Kidney tubule cell (primary cell): ENCODE data around the gene SIAH3.
"Not testable (repeated sequence)": the region's sequence is repeated elsewhere in the genome, so short reads cannot be mapped to it uniquely, and the experiment has no call there.

Experiments used
- DNase-seq: peaks from one replicate; pipeline ENCODE4 v3.0.0-alpha.2; 2018; ENCODE audit warnings: low spot score

The SIAH3 gene

GRCh38 chr13:45782327-45783045, 69.1 kb downstream of the SIAH3 start:
- no peak for DNase-seq

DNA sequence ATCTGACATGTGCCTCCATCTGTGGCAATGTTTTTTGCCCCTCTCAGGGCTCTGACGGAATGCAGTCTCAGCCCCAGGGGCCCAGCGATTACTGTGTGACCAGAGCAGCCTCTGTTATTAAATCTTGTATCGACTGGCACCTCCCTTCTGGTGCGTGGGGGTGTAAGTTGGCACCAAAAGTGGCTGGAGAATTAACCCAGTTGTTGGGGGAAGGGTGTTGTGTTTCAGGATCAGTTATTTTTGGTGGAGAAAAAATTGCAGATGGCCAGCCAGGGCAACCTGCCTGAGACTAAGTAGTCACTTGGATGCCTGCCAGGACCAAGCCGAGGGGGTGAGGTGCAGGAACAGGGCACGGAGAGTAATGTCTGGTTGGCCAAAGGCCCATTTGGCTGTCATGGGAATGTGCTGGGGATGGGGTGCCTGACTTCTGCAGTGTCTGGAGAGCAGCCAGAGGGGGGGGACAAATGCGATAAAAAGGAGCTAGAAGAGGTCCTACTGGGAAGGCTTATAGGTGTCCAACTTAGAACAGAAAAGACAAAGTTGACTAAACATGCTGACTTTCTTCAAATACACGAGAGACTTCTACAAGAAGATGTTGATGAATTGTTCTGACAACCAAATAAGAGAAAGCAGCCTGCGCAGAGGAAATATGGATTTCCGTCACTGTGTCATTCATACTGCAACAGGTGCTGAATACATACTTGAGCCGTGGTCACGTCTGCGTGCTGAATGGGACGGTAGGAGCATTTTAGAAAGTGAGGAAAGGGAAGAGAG, 69.8 kb downstream of the SIAH3 start:
- DNase-seq: peak; percentile 73

DNA sequence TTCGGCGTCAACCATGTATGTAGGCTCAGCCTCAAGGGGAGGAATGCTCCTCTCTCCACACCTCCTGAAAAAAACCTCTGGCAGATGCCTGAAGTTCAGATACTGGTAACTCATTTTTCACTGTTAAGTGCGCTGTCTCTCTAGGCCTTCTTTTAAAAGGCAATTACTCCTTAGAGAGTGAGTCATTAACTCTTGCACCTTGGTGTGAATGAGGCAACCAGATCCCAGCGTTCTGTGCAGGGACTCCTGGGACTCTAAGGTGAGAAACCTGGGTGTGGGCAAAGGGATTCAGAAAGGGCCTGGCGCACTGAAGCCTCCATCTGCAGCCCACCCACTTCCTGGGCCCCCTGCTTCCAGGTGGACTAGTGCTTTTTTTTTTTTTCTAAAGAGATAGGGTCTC, 71.7 kb downstream of the SIAH3 start:
- DNase-seq: no peak

DNA sequence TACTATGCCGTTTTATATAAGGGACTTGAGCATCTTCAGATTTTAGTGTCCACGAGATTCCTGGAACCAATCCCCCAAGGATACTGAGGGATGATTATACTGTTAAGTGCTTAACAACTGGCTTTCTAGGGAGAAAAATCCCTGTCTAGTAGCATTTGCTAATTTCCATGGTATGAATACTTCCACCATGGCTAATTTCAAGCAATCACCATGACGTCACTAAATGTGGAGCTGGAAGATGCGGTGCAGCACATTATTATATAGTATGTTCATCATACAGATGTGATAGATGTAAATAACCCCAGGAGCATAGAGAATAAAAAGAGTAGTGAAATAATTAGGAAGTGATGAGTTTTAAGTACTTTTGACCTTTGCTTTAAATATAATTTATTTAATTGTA, 72.7 kb downstream of the SIAH3 start:
- DNase-seq: no peak

GRCh38 chr13:45776748-45777147, 74.8 kb downstream of the SIAH3 start:
- no peak for DNase-seq

DNA sequence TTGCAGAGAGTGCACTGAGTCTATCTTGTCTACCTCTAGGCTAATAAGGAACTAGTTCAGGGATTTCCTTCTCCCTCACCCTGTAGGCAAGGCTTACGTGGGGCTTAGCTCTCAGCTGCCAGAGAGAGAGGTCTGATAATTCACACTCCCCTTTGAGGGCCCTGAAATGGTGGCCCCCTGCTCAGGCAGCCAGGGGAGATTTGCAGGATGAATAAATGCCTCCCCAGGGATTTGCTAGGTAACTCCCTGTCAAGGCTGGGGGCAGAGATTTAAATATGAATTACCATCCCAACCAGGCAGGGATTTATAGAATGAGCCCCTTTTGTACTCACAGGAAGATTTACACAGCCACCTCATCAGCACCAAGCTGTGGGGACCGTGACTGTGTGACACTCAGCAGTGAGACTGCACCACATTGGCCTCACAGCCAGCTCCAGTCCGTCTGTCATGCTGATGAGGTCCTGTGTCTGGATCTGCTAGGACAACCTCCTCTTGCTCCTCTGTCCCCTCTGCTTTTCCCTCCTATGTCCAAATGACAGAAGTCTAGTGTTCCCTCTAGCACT, 76.1 kb downstream of the SIAH3 start:
- DNase-seq: no peak

DNA sequence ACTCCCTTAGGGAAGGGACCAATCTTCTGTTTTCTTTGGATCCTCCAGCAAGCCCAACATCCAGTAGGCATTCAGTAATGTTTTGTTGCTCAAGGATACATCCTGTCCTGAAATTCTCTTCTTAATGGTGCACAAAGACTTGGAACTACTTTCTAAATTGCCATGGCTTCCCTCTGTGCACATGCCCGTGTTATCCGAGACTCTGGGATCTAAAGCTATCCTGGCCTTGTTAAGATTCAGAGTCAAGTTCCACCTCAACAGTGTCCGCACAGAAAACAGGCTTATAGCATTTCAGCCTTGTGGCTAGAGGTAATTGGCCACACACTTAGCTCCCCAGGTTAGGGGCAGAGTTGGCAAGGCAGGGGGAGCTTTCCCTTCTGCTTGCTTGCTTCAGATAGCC, 77.6 kb downstream of the SIAH3 start:
- no peak for DNase-seq

DNA sequence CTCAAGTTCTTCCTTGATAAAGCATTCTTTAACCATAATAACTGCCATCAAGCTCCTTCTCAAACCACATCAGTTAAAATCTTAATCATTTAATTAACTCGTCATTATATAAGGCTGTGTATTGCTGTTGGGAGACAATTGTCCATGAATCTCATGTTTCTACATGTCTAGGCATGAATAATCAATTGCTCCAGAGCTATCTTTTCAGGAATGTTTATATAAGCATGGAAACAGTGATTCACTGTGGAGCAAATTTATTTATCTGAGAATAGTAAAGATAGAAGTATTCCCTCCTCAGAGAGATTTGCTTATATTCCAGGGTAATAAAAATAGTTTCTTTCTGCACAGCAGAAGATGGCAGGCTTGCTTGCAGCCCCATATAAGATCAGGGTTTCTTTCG, 78.3 kb downstream of the SIAH3 start:
- DNase-seq: no peak

GRCh38 chr13:45770886-45771285, 80.7 kb downstream of the SIAH3 start:
- DNase-seq: no peak

DNA sequence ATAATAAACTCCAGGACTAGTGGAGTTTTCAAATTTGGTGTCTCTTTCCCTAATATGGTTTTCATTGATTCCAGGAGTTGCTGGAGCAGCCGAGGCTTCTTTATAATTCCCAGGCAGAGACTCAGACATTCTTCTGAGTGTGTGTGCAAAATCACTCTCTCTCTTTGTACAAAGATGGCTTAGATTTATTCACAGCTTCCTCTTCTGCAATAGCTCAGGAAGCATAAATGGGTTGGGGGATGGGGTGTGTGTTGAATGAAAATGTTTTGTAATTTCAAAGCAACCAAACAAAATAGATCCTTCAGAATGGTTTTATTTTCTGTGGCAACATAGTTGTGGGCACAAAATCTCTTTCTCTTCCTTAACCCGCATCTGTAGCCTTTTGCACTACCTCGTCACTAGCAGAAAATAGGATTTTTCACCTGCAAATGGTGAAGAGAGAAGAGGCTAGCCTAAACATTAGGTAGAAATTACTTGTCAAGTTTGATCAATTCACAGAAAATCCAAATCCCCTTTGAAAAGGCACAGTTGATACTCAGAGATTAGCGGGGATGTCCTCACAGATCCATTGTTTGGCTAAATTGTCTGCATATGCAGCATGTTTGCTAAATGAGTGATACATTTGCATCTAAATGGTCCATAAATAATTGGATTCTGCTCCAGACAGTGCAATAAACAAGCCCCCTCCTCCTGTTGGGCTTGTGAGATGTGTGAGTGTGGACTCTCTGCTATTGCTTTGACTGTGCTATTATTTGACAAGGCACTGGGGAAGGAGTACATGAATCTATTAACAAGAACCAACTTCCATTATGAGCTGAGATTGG, 82.7 kb downstream of the SIAH3 start:
- no peak for DNase-seq

DNA sequence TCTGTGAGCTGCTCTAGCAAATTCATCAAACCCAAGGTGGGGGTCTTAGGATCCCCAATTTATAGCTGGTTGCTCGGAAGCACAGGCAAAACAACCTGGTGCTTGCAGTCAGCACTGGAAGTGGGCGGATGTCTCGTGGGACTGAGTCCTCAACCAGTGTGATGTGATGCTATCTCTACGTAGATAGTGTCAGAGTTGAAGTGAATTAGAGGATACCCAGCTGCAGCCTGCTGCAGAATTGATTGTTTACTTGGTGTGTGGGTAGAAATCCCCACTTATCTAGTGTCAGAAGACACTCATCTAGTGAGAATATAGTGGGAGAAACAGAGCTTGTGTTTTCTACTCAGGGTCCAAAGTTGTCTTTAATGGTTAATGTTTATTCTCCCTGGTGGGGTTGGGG, 86.1 kb downstream of the SIAH3 start:
- DNase-seq: no peak

DNA sequence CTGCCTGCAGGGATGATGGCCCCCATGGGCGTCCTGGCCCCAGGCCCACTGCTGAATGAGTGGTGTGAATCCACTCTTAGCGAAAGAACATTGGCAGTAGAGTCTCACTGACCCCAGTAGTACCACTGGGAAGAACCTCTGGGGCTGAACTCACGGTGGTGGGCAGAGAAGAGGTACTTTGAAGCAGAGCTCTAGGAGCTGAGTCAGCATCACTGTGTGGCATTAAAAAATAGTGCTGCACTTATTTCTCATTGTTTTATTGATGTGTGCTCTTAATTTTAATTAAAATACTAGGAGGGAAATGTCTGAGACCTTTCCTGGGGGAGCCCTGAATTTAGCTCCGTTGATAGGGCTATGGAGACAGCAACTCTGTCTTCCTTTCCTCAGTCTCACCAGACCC, 88.1 kb downstream of the SIAH3 start:
- no peak for DNase-seq

DNA sequence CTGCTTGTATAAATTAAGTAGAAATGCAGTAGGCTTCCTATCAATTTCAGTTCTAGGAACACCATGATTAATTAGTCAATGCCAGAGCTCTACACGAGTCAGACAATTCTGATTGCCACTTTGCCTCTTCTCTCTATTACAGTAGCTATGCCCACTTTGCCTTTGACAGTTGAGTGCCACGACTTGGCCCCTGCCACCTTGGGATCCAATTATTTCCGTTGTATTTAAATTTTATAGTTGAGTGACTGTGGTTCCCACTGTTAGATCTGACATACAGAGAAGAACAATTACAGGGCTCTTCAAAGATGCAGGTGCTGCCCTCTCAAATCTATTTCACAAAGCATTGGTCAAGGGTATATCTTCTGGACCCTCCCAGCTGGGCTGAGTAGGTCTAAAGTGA, 94.0 kb downstream of the SIAH3 start:
- DNase-seq: not testable (repeated sequence)

DNA sequence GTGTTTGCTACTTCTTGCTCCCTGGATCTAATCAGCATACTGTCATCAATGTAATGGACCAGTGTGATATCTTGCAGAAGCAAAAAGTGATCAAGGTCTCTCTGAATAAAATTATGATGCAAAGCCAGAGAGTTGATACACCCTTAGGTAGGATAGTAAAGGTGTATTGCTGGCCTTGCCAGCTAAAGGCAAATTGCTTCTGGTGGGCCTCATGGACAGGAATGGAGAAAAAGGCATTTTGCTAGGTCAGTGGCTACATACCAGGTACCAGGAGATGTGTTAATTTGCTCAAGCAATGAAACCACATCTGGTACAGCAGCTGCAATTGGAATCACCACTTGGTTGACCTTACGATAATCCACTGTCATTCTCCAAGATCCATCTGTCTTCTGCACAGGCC, 95.1 kb downstream of the SIAH3 start:
- DNase-seq: not testable (repeated sequence)

GRCh38 chr13:45752510-45752909, 99.0 kb downstream of the SIAH3 start:
- DNase-seq: no peak

GRCh38 chr13:45751885-45752284, 99.7 kb downstream of the SIAH3 start:
- DNase-seq: no peak

GRCh38 chr13:45750566-45750965, 101.0 kb downstream of the SIAH3 start:
- DNase-seq: no peak

DNA sequence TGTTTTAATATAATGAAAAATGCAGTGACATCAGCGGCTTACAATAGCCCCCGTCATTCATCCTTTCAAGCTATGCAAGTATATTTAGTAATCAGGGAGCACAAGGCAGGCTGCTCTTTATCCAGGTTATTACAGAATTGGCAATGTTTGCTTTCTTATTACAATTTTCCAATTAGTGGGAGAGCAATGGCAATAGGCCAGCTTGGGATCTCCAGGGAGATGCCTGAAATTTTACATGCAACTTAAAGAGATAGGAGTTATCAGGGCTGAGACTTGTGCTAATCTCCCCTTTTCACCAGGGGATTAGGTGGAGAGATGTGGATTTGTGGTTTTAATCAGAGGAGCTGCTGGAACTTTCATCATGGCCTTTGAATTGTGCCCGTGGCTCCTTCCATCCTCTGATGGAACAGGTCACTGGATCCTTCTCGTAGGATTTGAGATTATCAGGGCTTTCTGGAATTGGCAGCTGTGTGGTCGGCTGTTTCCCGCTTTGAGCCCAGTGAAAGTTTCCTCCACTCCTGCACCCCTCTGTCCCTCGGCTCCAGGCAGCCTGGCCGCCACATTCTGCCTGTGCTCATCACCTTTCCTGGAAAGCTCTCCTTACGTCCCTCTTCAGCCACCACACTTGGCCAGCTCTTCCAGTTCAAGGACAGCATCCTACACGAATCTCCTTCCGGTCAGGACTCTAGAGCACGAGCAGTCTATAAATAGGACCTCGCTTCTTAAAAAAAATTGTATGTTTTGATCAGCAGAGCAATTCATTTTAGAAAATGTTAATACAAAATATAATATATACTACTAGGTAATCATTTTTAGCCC, 102.4 kb downstream of the SIAH3 start:
- no peak for DNase-seq

GRCh38 chr13:45747071-45747470, 104.5 kb downstream of the SIAH3 start:
- no peak for DNase-seq

DNA sequence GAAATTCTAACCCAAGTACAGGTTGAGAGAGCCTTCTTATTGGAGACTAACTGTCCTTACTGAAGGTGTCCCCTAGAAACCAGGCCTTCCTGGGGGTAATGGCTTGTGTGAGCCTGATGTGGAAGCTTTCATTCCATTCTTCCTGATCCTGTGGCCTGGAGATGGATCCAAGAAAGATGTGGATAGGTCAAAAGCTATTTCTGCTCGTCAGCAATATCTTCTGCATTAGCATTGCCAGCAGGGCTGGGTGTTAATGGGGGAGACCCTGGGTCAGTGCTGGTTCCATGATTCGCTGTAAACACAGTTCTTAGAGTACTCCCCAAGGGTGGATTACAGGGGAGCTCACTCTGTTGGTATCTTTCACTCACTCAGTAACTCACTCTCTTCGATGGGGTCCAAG, 106.6 kb downstream of the SIAH3 start:
- DNase-seq: no peak

DNA sequence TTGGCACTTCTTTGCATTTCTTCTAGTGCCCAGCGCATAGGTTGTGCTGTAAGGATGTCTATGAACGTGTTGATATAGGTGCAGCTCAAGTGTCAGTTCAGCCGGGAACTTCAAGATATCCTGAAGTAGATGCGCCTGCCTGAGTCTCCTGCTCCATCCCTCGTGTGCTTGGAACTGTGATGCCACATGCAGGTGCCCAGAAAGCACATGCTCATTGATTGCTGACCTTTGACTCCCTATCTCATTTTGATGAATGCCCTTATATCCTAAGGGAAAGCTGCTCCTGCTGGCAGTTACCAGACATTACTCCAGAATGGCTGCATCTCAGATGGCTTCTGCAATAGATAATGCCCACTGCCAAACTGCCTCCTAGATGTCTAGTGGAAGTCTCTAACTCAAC, 108.6 kb downstream of the SIAH3 start:
- DNase-seq: no peak

- no peak for DNase-seq
Observed at GRCh38 chr13:45737571-45738017, 114.0 kb downstream of the SIAH3 start.
